Hepatocyte (in vitro differentiated cells): ENCODE measurements around the gene KBTBD13.

Experiments used
- EZH2phosphoT487 ChIP-seq: fragments of 200-600 bp; sonication (generic); IDR thresholded peaks from one replicate; pipeline ENCODE4 v1.6.1; 2018; ENCODE audit warnings: antibody characterized with exemption, mild to moderate bottlenecking, low read depth, moderate library complexity; ENCODE audit not compliant: unreplicated experiment, severe bottlenecking
- TF ChIP-seq, protein P1 (sequence below): fragments of 200-600 bp; sonication (generic); IDR thresholded peaks from 2 replicates; pipeline ENCODE4 v1.5.1; 2016; ENCODE audit warnings: antibody characterized with exemption, mild to moderate bottlenecking; ENCODE audit not compliant: poor library complexity

DNA sequence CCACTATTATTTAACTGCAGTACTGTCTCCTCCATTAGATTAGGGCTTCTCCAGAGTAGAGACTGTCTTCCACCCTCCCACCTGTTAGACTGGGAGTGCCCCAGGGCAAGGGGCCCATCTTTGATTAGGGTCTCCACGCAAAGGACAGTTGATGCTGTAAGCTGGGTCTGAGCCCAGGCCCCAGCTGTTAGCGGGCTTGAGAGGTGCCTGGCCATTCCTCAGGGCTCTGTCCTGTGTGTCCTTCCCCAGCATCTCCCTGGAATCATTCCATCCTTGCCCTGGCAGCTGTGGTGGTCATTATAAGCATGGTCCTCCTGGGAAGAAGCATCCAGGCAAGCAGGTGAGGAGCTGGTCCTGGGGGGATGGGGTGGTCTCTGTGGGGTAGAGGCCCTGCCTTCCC lies 25.3 kb upstream of the KBTBD13 start:
- TF ChIP-seq, protein P1, sequence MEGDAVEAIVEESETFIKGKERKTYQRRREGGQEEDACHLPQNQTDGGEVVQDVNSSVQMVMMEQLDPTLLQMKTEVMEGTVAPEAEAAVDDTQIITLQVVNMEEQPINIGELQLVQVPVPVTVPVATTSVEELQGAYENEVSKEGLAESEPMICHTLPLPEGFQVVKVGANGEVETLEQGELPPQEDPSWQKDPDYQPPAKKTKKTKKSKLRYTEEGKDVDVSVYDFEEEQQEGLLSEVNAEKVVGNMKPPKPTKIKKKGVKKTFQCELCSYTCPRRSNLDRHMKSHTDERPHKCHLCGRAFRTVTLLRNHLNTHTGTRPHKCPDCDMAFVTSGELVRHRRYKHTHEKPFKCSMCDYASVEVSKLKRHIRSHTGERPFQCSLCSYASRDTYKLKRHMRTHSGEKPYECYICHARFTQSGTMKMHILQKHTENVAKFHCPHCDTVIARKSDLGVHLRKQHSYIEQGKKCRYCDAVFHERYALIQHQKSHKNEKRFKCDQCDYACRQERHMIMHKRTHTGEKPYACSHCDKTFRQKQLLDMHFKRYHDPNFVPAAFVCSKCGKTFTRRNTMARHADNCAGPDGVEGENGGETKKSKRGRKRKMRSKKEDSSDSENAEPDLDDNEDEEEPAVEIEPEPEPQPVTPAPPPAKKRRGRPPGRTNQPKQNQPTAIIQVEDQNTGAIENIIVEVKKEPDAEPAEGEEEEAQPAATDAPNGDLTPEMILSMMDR = no peak
- TF ChIP-seq EZH2phosphoT487 = no peak
